Spleen (tissue), 11 donors: ENCODE measurements around the gene CTNNA2. TPM values are rescaled to one million over a fixed set of nuclear protein-coding genes. Genes with fewer than 3 reads are reported as not detected.

Experiments
- DNase-seq: peaks from one replicate; pipeline ENCODE4 v3.0.0-alpha.2; 2020
- H3K27ac ChIP-seq, 8 donors: fragments of 200-600 bp; sonication (generic) in 7 of 8; 1 replicate in 4 of 8; 2 replicates in 4 of 8; pipeline versions ENCODE4 v1.5.0 to v1.8.0; 2016 to 2021; ENCODE audit warnings: inconsistent platforms in 4 of 8, mild to moderate bottlenecking in 4 of 8, moderate library complexity in 1 of 8
- H3K27me3 ChIP-seq, 7 donors: fragments of 200-600 bp; sonication (generic) in 6 of 7; replicated peaks in 1 of 7; 1 replicate in 4 of 7; 2 replicates in 3 of 7; pipeline versions ENCODE4 v1.5.0 to v1.8.0; 2016 to 2021; ENCODE audit warnings: inconsistent platforms in 3 of 7, mild to moderate bottlenecking in 1 of 7
- H3K36me3 ChIP-seq, 6 donors: fragments of 200-600 bp; sonication (generic) in 5 of 6; 1 replicate in 4 of 6; 2 replicates in 2 of 6; pipeline versions ENCODE4 v1.5.0 to v1.8.0; 2016 to 2021; ENCODE audit warnings: inconsistent platforms in 2 of 6
- H3K4me1 ChIP-seq, 6 donors: fragments of 200-600 bp; sonication (generic) in 5 of 6; 1 replicate in 3 of 6; 2 replicates in 3 of 6; pipeline versions ENCODE4 v1.5.0 to v1.8.0; 2016 to 2021; ENCODE audit warnings: inconsistent platforms in 3 of 6
- H3K4me3 ChIP-seq, 8 donors: fragments of 200-600 bp; sonication (generic) in 7 of 8; 1 replicate in 4 of 8; 2 replicates in 4 of 8; pipeline versions ENCODE4 v1.5.0 to v1.8.0; 2016 to 2021; ENCODE audit warnings: inconsistent platforms in 4 of 8, mild to moderate bottlenecking in 4 of 8, moderate library complexity in 2 of 8
- H3K9me3 ChIP-seq, 8 donors: fragments of 200-600 bp; sonication (generic) in 7 of 8; 1 replicate in 4 of 8; 2 replicates in 4 of 8; pipeline versions ENCODE4 v1.5.0 to v1.8.0; 2016 to 2021; ENCODE audit warnings: inconsistent platforms in 4 of 8
- POLR2A ChIP-seq, 3 donors: fragments of 450-650 bp; IDR thresholded peaks; one replicate each; pipeline ENCODE4 v1.5.1; 2017; ENCODE audit warnings: antibody characterized with exemption in 3 of 3, mild to moderate bottlenecking in 1 of 3
- POLR2AphosphoS5 ChIP-seq, 3 donors: sonication (generic); formaldehyde crosslinking; IDR thresholded peaks; one replicate each; pipeline ENCODE4 v1.5.1; 2017; ENCODE audit warnings: antibody characterized with exemption in 3 of 3
- WGBS, 5 donors: extraction: QIAGEN DNeasy Blood & Tissue Kit in 3 of 5; methylation state at CpG; one replicate each; pipeline versions ENCODE4 v1.1.5 to v1.1.7; 2013 to 2018; 5-methylcytosine and 5-hydroxymethylcytosine counted together
- intact Hi-C: fragments of 100-400 bp; cut with DNase I; formaldehyde crosslinking; loops from one replicate; pipeline ENCODE4 v1.15.0; 2023; ENCODE audit warnings: low total_unique reads
- polyA plus RNA-seq, 3 donors: library from polyadenylated mRNA; stranded (reverse); fragments of 200-250 nt; gene quantifications; one replicate each; pipeline ENCODE4 v1.2.1, GENCODE V29; 2013
- total RNA-seq, 7 donors: library from RNA; depleted of rRNA in 3 of 7; stranded (reverse); fragments of >200 nt in 3 of 7; fragmentation: NEBNext Ultra II Directional in 4 of 7; extraction: Animal tissue kit (Norgen Biotek cat#: 25700) in 4 of 7; gene quantifications; one replicate each; pipeline versions ENCODE4 v1.1.0 to v1.2.1, GENCODE V29; 2016 to 2021
- TF ChIP-seq, protein P1 (sequence below), 11 experiments: fragments of 200-600 bp in 7 of 11; fragments of 450-650 bp in 4 of 11; sonication (generic) in 4 of 11; IDR thresholded peaks in 8 of 11; conservative IDR thresholded peaks in 3 of 11; 1 replicate in 7 of 11; 2 replicates in 4 of 11; pipeline versions ENCODE4 v1.4.0 to v1.8.0; 2016 to 2021; ENCODE audit warnings: antibody characterized with exemption in 11 of 11, inconsistent platforms in 4 of 11, mild to moderate bottlenecking in 1 of 11
- donor health status: healthy with polysubstance abuse.
- donor health status: DM: no; HTN: no; CAD: no; lungs with moderate emphysema.
- donor health status: DM: no; HTN: no; CAD: no.
- donor health status: Bipolar disorder and iron deficiency.
- donor health status: healthy.
- donor health status: DM: no; HTN: no; CAD: no.
- donor health status: DM: yes; HTN: yes; CAD: no.

The CTNNA2 gene
- total and polyA plus RNA-seq, 10 donors, result not detected

DNA sequence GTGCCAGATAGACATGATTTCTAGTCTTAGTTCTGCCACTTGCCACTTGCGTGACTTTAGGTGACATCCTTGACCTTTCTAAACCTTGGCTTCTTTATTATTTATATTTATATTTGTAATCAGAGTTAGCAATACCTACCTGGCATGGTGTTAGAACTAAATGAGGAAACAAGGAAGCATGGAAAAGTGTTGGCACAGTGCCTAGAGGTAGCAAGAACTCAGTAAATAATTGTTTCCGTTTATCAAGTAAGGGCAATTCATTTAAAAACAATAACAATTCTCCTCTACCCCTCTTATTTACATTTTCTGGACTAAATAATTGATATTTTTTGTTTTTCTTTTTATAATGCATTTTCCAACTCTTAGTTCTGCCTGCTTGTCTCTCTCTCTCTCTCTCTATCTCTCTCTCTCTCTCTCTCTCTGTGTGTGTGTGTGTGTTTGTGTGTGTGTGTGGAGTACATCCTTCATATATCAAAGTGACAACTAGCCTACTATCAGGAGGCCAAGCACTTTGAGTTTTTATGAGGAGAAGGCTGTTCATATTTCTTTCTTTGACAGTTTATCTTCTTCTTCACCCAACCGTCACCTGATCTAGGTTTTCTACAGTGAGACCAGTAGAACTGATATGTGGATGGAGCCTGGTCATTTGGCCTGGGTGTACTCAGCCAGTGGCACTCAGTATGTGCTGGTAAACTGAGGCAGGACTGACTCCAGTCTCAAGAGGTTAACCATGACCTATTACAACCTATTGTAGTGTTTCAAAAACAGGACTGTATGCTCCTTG, 657.2 kb downstream of the CTNNA2 start:
- 62 to 76% (median 64%) methylated on average over 3 of the region's 3 CpGs for WGBS, 5 donors
- no peaks in the 10 kb centered on the region for H3K27me3 ChIP-seq
- intact Hi-C loops, result no loop called here

DNA sequence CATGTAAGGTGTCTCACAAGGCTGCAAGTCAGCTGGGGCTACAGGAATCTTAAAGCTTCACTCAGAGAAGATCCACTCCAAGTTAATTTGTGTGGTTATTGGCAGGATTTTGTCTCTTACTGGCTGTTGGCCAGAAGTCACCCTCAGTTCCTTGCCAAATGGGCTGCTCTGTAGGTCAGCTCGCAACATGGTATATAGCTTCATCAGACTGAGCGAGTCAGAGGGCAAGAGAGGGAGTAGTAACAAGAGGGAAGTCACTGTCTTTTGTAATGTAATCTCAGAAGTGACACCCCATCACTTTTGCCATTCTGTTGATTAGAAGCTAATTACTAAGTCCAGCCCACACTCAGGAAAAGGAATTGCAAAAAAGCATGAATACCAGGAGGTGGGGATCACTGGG, 672.2 kb downstream of the CTNNA2 start:
- TF ChIP-seq, protein P1, sequence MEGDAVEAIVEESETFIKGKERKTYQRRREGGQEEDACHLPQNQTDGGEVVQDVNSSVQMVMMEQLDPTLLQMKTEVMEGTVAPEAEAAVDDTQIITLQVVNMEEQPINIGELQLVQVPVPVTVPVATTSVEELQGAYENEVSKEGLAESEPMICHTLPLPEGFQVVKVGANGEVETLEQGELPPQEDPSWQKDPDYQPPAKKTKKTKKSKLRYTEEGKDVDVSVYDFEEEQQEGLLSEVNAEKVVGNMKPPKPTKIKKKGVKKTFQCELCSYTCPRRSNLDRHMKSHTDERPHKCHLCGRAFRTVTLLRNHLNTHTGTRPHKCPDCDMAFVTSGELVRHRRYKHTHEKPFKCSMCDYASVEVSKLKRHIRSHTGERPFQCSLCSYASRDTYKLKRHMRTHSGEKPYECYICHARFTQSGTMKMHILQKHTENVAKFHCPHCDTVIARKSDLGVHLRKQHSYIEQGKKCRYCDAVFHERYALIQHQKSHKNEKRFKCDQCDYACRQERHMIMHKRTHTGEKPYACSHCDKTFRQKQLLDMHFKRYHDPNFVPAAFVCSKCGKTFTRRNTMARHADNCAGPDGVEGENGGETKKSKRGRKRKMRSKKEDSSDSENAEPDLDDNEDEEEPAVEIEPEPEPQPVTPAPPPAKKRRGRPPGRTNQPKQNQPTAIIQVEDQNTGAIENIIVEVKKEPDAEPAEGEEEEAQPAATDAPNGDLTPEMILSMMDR (IDR thresholded peaks at IDR 0.05 in 8 of 11, conservative IDR thresholded peaks at IDR 0.05 in 3 of 11), result no peak
- TF ChIP-seq POLR2A (IDR thresholded peaks at IDR 0.05), result no peak
- no peak for TF ChIP-seq POLR2AphosphoS5 (IDR thresholded peaks at IDR 0.05)
- no peaks in the 10 kb centered on the region for H3K36me3 ChIP-seq
- WGBS, 5 donors, result 55 to 63% (median 57%) methylated on average over 2 of the region's 2 CpGs
- H3K4me3 ChIP-seq, result no peak overlapping the region
- H3K9me3 ChIP-seq, result peaks cover 0 to 28% (median 15%) of the 10 kb centered on the region in 8 donors
- H3K27ac ChIP-seq, result no peak overlapping the region
- DNase-seq, result no peak
- intact Hi-C loops, result no loop called here
- no peaks in the 10 kb centered on the region for H3K4me1 ChIP-seq
- H3K27me3 ChIP-seq, result no peaks in the 10 kb centered on the region

More for the DNA sequence above, 657.2 kb downstream of the CTNNA2 start:
- no peak overlapping the region for H3K4me3 ChIP-seq
- H3K36me3 ChIP-seq, result no peaks in the 10 kb centered on the region
- no peak overlapping the region for H3K27ac ChIP-seq
- H3K4me1 ChIP-seq, result no peaks in the 10 kb centered on the region
- peaks cover 0 to 9% (median 0%) of the 10 kb centered on the region in 8 donors for H3K9me3 ChIP-seq
- TF ChIP-seq POLR2A (IDR thresholded peaks at IDR 0.05) (no peak), POLR2AphosphoS5 (IDR thresholded peaks at IDR 0.05) (no peak)
- TF ChIP-seq, protein P1 (IDR thresholded peaks at IDR 0.05 in 8 of 11, conservative IDR thresholded peaks at IDR 0.05 in 3 of 11), result no peak
- DNase-seq, result no peak

DNA sequence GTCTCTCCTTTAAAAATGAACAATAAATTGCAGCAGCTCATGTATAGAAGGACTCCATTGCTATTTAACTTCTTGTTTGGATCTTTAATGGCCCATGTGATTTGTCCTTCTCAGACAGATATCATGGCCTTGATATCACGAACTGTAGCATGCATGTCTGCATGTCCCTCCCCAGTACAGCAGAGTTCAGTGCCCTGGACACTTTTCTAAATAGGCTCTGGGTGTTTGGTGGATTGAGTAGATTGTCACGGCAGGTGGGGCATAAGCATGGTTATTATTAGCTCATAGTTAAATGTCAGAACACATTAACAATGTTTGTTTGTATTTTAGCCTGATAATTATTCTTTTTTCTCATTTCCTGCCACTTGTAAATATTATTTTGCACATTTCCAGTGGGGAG, 673.4 kb downstream of the CTNNA2 start:
- Histone ChIP-seq H3K27me3 (no peaks in the 10 kb centered on the region), H3K4me3 (no peak overlapping the region), H3K9me3 (peaks cover 0 to 16% (median 4%) of the 10 kb centered on the region in 8 donors), H3K4me1 (no peaks in the 10 kb centered on the region), H3K27ac (no peak overlapping the region), H3K36me3 (no peaks in the 10 kb centered on the region)
- TF ChIP-seq POLR2AphosphoS5 (IDR thresholded peaks at IDR 0.05) (no peak), POLR2A (IDR thresholded peaks at IDR 0.05) (no peak)
- TF ChIP-seq, protein P1 (IDR thresholded peaks at IDR 0.05 in 8 of 11, conservative IDR thresholded peaks at IDR 0.05 in 3 of 11), result no peak
- intact Hi-C loops, result no loop called here
- DNase-seq, result no peak
- 58 to 82% (median 67%) methylated on average over 2 of the region's 2 CpGs for WGBS, 5 donors

DNA sequence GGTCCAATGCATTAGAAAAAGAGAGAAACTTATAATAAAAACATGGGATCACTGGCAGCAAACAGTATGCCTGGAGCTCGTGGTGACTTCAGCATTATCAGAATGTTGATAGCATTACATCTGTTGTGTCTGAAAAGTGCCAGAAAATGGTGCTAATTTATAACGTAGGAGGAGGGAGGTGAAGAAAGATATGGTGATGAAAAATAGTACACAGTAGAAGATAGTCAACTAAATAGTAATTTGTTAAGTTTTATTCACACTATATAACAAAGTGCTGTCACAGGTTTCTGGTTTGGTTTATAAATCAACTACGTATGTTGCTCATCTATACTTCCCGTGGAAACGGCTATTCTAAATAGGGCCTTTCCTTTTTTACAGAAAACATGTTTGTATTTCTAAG, 674.3 kb downstream of the CTNNA2 start:
- TF ChIP-seq POLR2AphosphoS5 (IDR thresholded peaks at IDR 0.05) (no peak), POLR2A (IDR thresholded peaks at IDR 0.05) (no peak)
- TF ChIP-seq, protein P1 (IDR thresholded peaks at IDR 0.05 in 8 of 11, conservative IDR thresholded peaks at IDR 0.05 in 3 of 11), result no peak
- peaks cover 0 to 9% (median 2%) of the 10 kb centered on the region in 8 donors for H3K9me3 ChIP-seq
- H3K4me1 ChIP-seq, result no peaks in the 10 kb centered on the region
- DNase-seq, result no peak
- H3K27me3 ChIP-seq, result no peaks in the 10 kb centered on the region
- no peaks in the 10 kb centered on the region for H3K36me3 ChIP-seq
- intact Hi-C loops, result no loop called here
- H3K27ac ChIP-seq, result no peak overlapping the region
- no peak overlapping the region for H3K4me3 ChIP-seq
- WGBS, 5 donors, result 59 to 70% (median 64%) methylated on average over 5 of the region's 5 CpGs
